Panc1 (cell line): ENCODE results near the gene SCAP.

Experiments
- POLR2AphosphoS5 ChIP-seq: IDR thresholded peaks from 2 replicates; pipeline ENCODE4 v1.6.1; 2012; ENCODE audit warnings: mild to moderate bottlenecking, low read depth, low read length, moderate library complexity
- SIN3A ChIP-seq: IDR thresholded peaks from 2 replicates; pipeline ENCODE4 v1.6.1; 2012; ENCODE audit warnings: low read depth, mild to moderate bottlenecking, low read length, moderate library complexity, borderline replicate concordance; ENCODE audit not compliant: insufficient read depth
- TF ChIP-seq, protein P1 (sequence below): fragments of 450-650 bp; IDR thresholded peaks from 2 replicates; pipeline ENCODE4 v1.5.1; 2017; ENCODE audit warnings: mild to moderate bottlenecking
- TF ChIP-seq, protein P2 (sequence below), 2 experiments: IDR thresholded peaks; 2 replicates each; pipeline ENCODE4 v1.6.1; 2011 to 2012; ENCODE audit warnings: low read depth in 2 of 2, control low read depth in 1 of 2, low read length in 1 of 2, mild to moderate bottlenecking in 1 of 2, moderate library complexity in 1 of 2; ENCODE audit not compliant: insufficient read depth in 1 of 2

DNA sequence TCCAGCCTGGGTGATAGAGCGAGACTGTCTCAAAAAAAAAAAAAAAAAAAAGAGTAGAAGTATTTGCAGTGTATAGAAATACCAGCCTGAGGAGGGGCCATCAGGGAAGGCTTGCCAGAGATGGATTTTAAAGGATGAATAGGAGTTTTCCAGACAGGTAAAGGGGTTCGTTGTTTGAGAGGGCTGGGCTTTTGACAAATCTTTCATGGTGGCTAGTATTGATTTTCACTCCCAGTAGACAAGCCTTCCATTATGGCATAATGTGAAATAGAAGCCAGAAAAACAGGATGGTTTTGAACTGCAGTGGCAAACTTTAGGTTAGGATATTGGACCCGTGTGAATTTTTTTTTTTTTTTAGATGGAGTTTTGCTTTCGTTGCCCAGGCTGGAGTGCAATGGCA is 91.3 kb downstream of the SCAP start:
- TF ChIP-seq, protein P1, sequence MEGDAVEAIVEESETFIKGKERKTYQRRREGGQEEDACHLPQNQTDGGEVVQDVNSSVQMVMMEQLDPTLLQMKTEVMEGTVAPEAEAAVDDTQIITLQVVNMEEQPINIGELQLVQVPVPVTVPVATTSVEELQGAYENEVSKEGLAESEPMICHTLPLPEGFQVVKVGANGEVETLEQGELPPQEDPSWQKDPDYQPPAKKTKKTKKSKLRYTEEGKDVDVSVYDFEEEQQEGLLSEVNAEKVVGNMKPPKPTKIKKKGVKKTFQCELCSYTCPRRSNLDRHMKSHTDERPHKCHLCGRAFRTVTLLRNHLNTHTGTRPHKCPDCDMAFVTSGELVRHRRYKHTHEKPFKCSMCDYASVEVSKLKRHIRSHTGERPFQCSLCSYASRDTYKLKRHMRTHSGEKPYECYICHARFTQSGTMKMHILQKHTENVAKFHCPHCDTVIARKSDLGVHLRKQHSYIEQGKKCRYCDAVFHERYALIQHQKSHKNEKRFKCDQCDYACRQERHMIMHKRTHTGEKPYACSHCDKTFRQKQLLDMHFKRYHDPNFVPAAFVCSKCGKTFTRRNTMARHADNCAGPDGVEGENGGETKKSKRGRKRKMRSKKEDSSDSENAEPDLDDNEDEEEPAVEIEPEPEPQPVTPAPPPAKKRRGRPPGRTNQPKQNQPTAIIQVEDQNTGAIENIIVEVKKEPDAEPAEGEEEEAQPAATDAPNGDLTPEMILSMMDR, result no peak
- no peak for TF ChIP-seq SIN3A
- TF ChIP-seq POLR2AphosphoS5, result no peak
- TF ChIP-seq, protein P2, sequence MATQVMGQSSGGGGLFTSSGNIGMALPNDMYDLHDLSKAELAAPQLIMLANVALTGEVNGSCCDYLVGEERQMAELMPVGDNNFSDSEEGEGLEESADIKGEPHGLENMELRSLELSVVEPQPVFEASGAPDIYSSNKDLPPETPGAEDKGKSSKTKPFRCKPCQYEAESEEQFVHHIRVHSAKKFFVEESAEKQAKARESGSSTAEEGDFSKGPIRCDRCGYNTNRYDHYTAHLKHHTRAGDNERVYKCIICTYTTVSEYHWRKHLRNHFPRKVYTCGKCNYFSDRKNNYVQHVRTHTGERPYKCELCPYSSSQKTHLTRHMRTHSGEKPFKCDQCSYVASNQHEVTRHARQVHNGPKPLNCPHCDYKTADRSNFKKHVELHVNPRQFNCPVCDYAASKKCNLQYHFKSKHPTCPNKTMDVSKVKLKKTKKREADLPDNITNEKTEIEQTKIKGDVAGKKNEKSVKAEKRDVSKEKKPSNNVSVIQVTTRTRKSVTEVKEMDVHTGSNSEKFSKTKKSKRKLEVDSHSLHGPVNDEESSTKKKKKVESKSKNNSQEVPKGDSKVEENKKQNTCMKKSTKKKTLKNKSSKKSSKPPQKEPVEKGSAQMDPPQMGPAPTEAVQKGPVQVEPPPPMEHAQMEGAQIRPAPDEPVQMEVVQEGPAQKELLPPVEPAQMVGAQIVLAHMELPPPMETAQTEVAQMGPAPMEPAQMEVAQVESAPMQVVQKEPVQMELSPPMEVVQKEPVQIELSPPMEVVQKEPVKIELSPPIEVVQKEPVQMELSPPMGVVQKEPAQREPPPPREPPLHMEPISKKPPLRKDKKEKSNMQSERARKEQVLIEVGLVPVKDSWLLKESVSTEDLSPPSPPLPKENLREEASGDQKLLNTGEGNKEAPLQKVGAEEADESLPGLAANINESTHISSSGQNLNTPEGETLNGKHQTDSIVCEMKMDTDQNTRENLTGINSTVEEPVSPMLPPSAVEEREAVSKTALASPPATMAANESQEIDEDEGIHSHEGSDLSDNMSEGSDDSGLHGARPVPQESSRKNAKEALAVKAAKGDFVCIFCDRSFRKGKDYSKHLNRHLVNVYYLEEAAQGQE (IDR thresholded peaks at IDR 0.05; ENCODE audit: insufficient read depth in 1 of 2, low read depth in 2 of 2, low read length in 1 of 2), result no peak
